ENCODE measurements around the gene CDKN2AIPNL.

- no peak for TF ChIP-seq ZNF557 (CRISPR knock-in tag; IDR thresholded peaks at IDR 0.05)
- TF ChIP-seq EP300 (IDR thresholded peaks at IDR 0.05; ENCODE audit: low read depth in 2 of 2, low read length in 2 of 2) = no peak
- TF ChIP-seq EP300 (CRISPR knock-in tag; IDR thresholded peaks at IDR 0.05; ENCODE audit: borderline replicate concordance) = no peak
- TF ChIP-seq E2F1 (CRISPR knock-in tag; IDR thresholded peaks at IDR 0.05) = no peak
These were observed 34.5 kb upstream of the CDKN2AIPNL start for GRCh38 chr5:134445856-134446818.

Data from HepG2 (cell line).